ENCODE measurements around the gene MINDY2.

MINDY2 gene, protein sequence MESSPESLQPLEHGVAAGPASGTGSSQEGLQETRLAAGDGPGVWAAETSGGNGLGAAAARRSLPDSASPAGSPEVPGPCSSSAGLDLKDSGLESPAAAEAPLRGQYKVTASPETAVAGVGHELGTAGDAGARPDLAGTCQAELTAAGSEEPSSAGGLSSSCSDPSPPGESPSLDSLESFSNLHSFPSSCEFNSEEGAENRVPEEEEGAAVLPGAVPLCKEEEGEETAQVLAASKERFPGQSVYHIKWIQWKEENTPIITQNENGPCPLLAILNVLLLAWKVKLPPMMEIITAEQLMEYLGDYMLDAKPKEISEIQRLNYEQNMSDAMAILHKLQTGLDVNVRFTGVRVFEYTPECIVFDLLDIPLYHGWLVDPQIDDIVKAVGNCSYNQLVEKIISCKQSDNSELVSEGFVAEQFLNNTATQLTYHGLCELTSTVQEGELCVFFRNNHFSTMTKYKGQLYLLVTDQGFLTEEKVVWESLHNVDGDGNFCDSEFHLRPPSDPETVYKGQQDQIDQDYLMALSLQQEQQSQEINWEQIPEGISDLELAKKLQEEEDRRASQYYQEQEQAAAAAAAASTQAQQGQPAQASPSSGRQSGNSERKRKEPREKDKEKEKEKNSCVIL

GRCh38 chr15:58770857-58771620, at the start of gene MINDY2:
MINDY2 (plus strand) TSS chr15:58771302; CDS start chr15:58771396, 94 bp downstream.
- DNase-seq, result peak; percentile 99

- peak; percentile 10 for DNase-seq
Observed at GRCh38 chr15:58724466-58724865, 46.6 kb upstream of the MINDY2 start.

DNA sequence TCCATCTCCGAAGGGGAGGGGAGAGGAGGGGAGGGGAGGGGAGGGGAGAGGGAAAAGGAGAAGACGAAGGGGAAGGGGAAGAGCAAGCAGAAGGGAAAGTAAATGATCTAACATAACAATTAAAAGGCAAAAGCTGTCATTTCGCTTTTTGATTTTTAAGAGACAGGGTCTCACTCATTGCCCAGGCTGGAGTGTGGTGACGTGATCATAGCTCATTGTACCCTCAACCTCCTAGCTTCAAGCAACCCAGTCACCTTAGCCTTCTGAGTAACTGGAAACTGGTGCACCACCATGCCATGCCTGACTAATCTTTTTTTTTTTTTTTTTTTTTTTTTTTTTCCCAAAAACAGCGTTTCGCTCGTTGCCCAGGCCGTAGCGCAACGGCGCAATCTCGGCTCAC, 44.2 kb upstream of the MINDY2 start:
- no peak for DNase-seq

GRCh38 chr15:58731756-58732535, 39.2 kb upstream of the MINDY2 start:
- DNase-seq, result no peak

GRCh38 chr15:58732625-58733363, 38.3 kb upstream of the MINDY2 start:
- no peak for DNase-seq

DNA sequence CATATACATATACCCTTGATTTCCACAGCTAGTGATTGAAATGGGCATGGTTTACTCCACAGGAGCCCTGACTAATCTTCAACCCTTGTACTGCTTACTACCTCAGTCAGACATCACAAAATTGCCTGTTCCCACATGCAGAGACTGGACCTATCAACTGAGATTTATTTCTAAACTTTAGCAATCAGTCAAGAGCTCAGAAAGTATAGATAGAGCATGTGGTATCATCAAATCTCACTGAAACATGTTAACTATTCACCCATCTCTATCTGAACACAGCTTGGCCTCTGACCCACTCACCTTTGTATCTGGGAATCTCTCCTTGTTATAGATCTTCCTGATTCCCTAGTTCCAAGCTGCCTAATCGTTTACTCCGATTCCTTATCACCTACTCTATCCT, 36.2 kb upstream of the MINDY2 start:
- no peak for DNase-seq

- DNase-seq, result no peak
Observed at GRCh38 chr15:58736018-58736643, 35.0 kb upstream of the MINDY2 start.

DNA sequence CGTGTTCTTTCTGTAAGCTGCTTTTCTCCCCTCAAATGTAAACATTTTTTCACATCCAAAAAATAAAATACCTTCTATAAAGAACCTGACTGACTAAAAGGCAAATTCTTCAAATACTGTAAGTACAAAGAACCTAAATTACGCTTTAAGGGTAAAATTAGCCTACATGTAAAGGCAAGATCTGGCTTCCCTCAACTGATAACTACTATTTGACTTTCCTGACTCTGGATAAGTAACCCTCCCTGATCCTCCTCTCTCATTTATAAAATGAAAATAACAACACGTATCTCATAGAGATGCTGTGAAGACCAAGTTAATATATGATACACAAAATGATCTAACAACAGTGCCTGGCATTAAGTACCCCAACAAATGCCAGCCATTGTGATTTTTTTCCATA, 33.8 kb upstream of the MINDY2 start:
- no peak for DNase-seq

- no peak for DNase-seq
Observed at GRCh38 chr15:58738046-58738707, 32.9 kb upstream of the MINDY2 start.

GRCh38 chr15:58740436-58740835, 30.7 kb upstream of the MINDY2 start:
- no peak for DNase-seq

DNA sequence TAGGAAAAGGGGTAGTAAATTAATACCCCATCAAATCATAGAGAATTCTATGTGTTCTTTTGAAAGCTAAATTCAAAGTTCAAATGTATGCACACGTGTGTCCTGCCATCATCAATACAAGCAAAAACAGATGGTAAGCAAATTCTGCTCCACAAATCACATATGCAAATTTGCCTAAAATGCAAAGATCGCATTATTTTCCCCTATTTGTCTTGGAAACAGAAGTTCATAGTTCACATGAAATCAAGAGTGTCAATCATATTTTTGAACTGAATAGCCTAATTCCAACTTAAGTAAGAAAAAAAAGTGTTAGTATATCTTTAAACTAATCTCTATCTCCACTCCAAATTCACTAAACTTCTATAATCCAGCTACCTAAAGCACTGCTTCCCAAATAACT, 30.1 kb upstream of the MINDY2 start:
- DNase-seq, result no peak

- DNase-seq, result no peak
Observed at GRCh38 chr15:58742022-58742813, 28.9 kb upstream of the MINDY2 start.

DNA sequence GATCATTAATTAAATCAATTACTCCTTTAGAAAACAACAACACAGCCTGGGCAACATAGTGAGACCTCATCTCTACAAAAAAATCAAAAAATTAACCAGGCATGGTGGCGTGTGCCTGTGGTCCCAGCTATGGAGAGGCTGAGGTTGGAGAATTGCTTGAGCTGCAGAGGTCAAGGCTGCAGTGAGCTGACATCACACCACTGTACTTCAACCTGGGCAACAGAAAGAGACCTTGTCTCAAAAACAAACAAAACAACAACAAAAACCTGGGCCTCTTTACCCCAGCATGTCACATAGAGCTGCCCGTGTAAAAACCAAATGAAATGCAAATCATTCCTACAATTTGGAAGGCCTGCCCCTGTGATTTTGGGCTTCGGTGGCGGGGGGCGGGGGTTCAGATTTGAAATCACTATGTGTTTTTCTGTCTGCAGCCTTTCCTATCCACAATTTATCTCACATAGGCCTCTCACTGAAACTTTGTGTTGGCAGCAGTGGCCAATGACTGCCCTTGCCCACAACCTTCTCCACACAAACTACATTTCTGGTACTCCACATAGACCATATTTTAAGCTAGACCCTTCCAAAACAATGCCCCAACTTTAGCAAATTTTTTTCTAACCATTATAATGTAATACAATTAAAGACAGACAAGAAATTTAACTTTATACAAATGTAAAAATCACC, 28.1 kb upstream of the MINDY2 start:
- DNase-seq, result no peak

- DNase-seq, result no peak
Observed at GRCh38 chr15:58746174-58746573, 24.9 kb upstream of the MINDY2 start.

DNA sequence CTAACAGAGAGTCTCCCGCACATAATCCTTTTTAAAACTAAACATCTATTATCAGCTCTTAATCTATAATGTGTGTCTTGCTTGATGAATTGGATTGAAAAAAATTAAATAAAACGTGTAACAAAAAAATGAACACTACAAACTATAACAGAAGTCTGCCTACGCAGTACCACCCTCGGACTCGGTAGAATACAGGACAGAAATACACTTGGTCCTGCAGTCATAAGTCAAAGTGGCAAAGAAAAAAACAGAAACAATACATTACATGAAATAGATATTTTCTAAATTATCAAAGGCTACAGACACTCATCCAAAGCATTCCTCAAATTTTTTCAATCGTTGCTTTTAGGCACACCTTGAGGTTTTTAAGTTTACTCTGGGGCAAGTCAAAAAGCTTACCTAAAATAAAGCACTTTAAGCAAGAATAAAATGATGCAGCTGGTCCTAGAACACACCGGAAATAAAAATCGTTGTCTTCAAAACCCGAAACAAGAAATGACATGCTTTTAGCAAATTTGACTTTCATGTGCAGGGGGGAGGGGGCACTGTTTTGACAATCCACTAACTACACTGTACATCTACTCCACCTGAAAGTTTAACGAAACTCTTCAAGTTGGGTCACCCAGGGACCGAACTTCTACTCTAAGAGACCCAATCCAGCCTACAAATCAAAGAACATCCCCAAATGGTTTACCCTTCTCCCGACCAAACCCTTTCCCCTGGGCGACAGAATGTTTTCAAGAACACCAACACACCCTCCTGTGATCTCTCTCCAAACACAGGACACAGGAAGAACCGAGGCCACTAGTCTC, 22.9 kb upstream of the MINDY2 start:
- DNase-seq, result no peak

GRCh38 chr15:58748852-58749531, 22.1 kb upstream of the MINDY2 start:
- DNase-seq, result peak; percentile 51

- peak; percentile 98 for DNase-seq
Observed at GRCh38 chr15:58749532-58750337, 21.4 kb upstream of the MINDY2 start, which contains the start of gene ADAM10. ADAM10 (minus strand) TSS chr15:58749707; CDS start chr15:58749534, 173 bp downstream.
